Psoas muscle (tissue), 8 donors: ENCODE results near the gene TLE3. TPM values are rescaled to one million over a fixed set of nuclear protein-coding genes. Genes with fewer than 3 reads are reported as not detected.

Experiments used
- ATAC-seq, 4 donors: fragments of 200-7000 bp; cut with Tn5 transposase; one replicate each; pipeline ENCODE4 v1.9.1; 2020; ENCODE audit warnings: moderate library complexity in 3 of 4, mild to moderate bottlenecking in 2 of 4
- DNase-seq, 2 donors: peaks; one replicate each; pipeline ENCODE4 v3.0.0-alpha.2; 2020
- H3K27ac ChIP-seq: fragments of 200-600 bp; one replicate; pipeline ENCODE4 v1.8.0; 2022
- H3K27me3 ChIP-seq, 3 donors: fragments of 200-600 bp in 1 of 3; one replicate each; pipeline versions ENCODE4 v1.6.1 to v1.8.0; 2013 to 2022; ENCODE audit warnings: low read length in 2 of 3, mild to moderate bottlenecking in 2 of 3, moderate library complexity in 1 of 3; ENCODE audit not compliant: insufficient read depth in 3 of 3
- H3K36me3 ChIP-seq, 2 donors: fragments of 200-600 bp in 1 of 2; one replicate each; pipeline versions ENCODE4 v1.6.1 to v1.8.0; 2013 to 2022; ENCODE audit warnings: low read depth in 1 of 2, mild to moderate bottlenecking in 1 of 2, moderate library complexity in 1 of 2; ENCODE audit not compliant: insufficient read depth in 1 of 2
- H3K4me1 ChIP-seq: fragments of 200-600 bp; one replicate; pipeline ENCODE4 v1.8.0; 2022
- H3K4me3 ChIP-seq: fragments of 200-600 bp; one replicate; pipeline ENCODE4 v1.8.0; 2022; ENCODE audit warnings: mild to moderate bottlenecking
- H3K9me3 ChIP-seq: fragments of 200-600 bp; one replicate; pipeline ENCODE4 v1.8.0; 2022
- CTCF ChIP-seq: fragments of 200-600 bp; IDR thresholded peaks from one replicate; pipeline ENCODE4 v1.8.0; 2022; ENCODE audit warnings: antibody characterized with exemption
- WGBS, 3 donors: extraction: QIAGEN DNeasy Blood & Tissue Kit; methylation state at CpG; one replicate each; pipeline versions ENCODE4 v1.1.6 to v1.1.7; 2013; 5-methylcytosine and 5-hydroxymethylcytosine counted together
- intact Hi-C, 2 donors: fragments of 100-400 bp; cut with DNase I; formaldehyde crosslinking; loops; one replicate each; pipeline versions ENCODE4 v1.11.0 to v1.14.2; 2022
- polyA plus RNA-seq, 3 donors: library from polyadenylated mRNA; stranded (reverse); fragments of 200-250 nt; gene quantifications; one replicate each; pipeline ENCODE4 v1.2.3, GENCODE V29; 2013
- total RNA-seq, 4 donors: library from RNA; stranded (reverse); fragmentation: NEBNext Ultra II Directional in 2 of 4; extraction: Animal tissue kit (Norgen Biotek cat#: 25700) in 2 of 4; gene quantifications; one replicate each; pipeline versions ENCODE4 v1.2.1 to v1.2.4, GENCODE V29; 2021 to 2023
- donor health status: healthy with polysubstance abuse.
- donor health status: DM: no; HTN: no; CAD: no; lungs with moderate emphysema.
- donor health status: Bipolar disorder and iron deficiency.
- donor health status: healthy.
- donor health status: DM: yes; HTN: yes; CAD: no.
- donor health status: DM: no; HTN: no; CAD: no.
- donor health status: DM: no; HTN: no; CAD: no.
- donor health status: DM: yes; HTN: yes; CAD: no.

TLE3 gene
- total and polyA plus RNA-seq, 7 donors, result 4.3 to 59.9 (median 10.8) TPM

- no peak overlapping the region for H3K4me3 ChIP-seq
- TF ChIP-seq CTCF, result no peak
- WGBS, 3 donors, result 43 to 69% (median 63%) methylated on average over 10 of the region's 10 CpGs
- no peaks in the 10 kb centered on the region for H3K4me1 ChIP-seq
- H3K36me3 ChIP-seq, result no peaks in the 10 kb centered on the region
- DNase-seq (no peak), ATAC-seq (no peak)
- intact Hi-C loops, result no loop called here
- H3K27ac ChIP-seq, result no peak overlapping the region
- H3K27me3 ChIP-seq, result peaks cover 0 to 15% (median 0%) of the 10 kb centered on the region in 3 donors
- H3K9me3 ChIP-seq, result no peaks in the 10 kb centered on the region
These were observed 64.6 kb downstream of the TLE3 start for GRCh38 chr15:70033109-70033508.

- H3K9me3 ChIP-seq, result no peaks in the 10 kb centered on the region
- ATAC-seq (no peak), DNase-seq (no peak)
- peaks cover 0 to 15% (median 0%) of the 10 kb centered on the region in 3 donors for H3K27me3 ChIP-seq
- no peaks in the 10 kb centered on the region for H3K36me3 ChIP-seq
- no peak overlapping the region for H3K27ac ChIP-seq
- no peaks in the 10 kb centered on the region for H3K4me1 ChIP-seq
- WGBS, 3 donors, result 57 to 93% (median 74%) methylated on average over 2 of the region's 2 CpGs
- TF ChIP-seq CTCF, result no peak
- intact Hi-C loops, result no loop called here
- no peak overlapping the region for H3K4me3 ChIP-seq
These were observed 65.2 kb downstream of the TLE3 start for GRCh38 chr15:70032509-70032908.

GRCh38 chr15:70031713-70032112, 66.0 kb downstream of the TLE3 start:
- Histone ChIP-seq H3K27ac (no peak overlapping the region), H3K9me3 (no peaks in the 10 kb centered on the region), H3K4me1 (no peaks in the 10 kb centered on the region), H3K36me3 (no peaks in the 10 kb centered on the region), H3K27me3 (peaks cover 0 to 15% (median 0%) of the 10 kb centered on the region in 3 donors), H3K4me3 (no peak overlapping the region)
- WGBS, 3 donors, result 98 to 100% (median 98%) methylated on average over 2 of the region's 2 CpGs
- DNase-seq, result no peak
- intact Hi-C loops, result no loop called here
- TF ChIP-seq CTCF, result no peak
- ATAC-seq, result no peak

DNA sequence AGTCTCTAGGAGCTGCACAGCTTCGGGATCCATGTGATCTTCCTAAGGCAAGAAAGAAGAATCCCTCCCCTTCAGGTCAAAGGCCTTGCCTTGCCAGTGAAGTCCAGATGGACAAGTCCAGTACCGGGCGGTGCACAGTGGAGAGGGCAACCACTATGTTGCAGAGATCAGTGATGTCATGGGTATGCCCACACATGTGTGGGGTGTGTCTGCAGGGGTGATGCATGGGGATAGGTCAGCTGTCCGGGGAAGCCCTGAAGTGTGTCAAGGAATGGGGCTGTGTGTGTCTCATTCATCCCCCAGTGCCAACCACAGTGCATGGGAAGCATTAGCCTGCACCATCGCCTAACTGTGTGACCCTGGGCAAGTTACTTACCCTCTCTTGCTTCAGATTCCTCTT, 66.5 kb downstream of the TLE3 start:
- WGBS, 3 donors, result 82 to 92% (median 90%) methylated on average over 5 of the region's 5 CpGs
- no peak overlapping the region for H3K27ac ChIP-seq
- no peaks in the 10 kb centered on the region for H3K36me3 ChIP-seq
- ATAC-seq, result no peak
- no peaks in the 10 kb centered on the region for H3K4me1 ChIP-seq
- intact Hi-C loops, result no loop called here
- peaks cover 0 to 15% (median 0%) of the 10 kb centered on the region in 3 donors for H3K27me3 ChIP-seq
- no peak for TF ChIP-seq CTCF
- no peak overlapping the region for H3K4me3 ChIP-seq
- DNase-seq, result no peak
- H3K9me3 ChIP-seq, result no peaks in the 10 kb centered on the region

GRCh38 chr15:70030851-70031250, 66.9 kb downstream of the TLE3 start:
- WGBS, 3 donors, result 94 to 95% (median 95%) methylated on average over 5 of the region's 5 CpGs
- intact Hi-C loops, result no loop called here
- H3K4me3 ChIP-seq, result no peak overlapping the region
- H3K4me1 ChIP-seq, result no peaks in the 10 kb centered on the region
- no peak for TF ChIP-seq CTCF
- DNase-seq (no peak), ATAC-seq (no peak)
- H3K36me3 ChIP-seq, result no peaks in the 10 kb centered on the region
- H3K27ac ChIP-seq, result no peak overlapping the region
- H3K27me3 ChIP-seq, result peaks cover 0 to 15% (median 0%) of the 10 kb centered on the region in 3 donors
- H3K9me3 ChIP-seq, result no peaks in the 10 kb centered on the region
